Sigmoid colon (tissue), 4 donors: ENCODE results near the gene FCHSD2.

Experiments used
- POLR2AphosphoS5 ChIP-seq, 4 donors: sonication (generic); formaldehyde crosslinking; IDR thresholded peaks; one replicate each; pipeline ENCODE4 v1.6.1; 2017; ENCODE audit warnings: antibody characterized with exemption in 4 of 4
- TF ChIP-seq, protein P1 (sequence below), 4 experiments: fragments of 450-650 bp in 3 of 4; fragments of 200-600 bp in 1 of 4; IDR thresholded peaks; one replicate each; pipeline ENCODE4 v1.5.1; 2016 to 2019; ENCODE audit warnings: antibody characterized with exemption in 4 of 4, mild to moderate bottlenecking in 3 of 4, moderate library complexity in 2 of 4

DNA sequence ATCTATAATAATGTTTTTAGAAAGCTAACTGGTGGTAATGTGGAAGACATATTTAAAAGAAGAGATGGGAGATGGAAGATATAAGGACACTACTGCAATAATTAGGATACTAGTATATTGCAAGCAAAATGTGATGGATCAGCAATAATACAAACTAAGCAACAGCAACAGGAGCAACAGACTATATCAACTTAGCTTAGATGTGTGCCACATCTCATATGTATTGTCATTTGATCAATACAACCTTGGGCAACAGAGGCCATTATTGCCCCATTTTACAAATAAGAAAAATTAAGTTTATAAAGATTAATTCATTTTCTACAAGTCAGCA, 4.2 kb downstream of the FCHSD2 start:
- TF ChIP-seq, protein P1, sequence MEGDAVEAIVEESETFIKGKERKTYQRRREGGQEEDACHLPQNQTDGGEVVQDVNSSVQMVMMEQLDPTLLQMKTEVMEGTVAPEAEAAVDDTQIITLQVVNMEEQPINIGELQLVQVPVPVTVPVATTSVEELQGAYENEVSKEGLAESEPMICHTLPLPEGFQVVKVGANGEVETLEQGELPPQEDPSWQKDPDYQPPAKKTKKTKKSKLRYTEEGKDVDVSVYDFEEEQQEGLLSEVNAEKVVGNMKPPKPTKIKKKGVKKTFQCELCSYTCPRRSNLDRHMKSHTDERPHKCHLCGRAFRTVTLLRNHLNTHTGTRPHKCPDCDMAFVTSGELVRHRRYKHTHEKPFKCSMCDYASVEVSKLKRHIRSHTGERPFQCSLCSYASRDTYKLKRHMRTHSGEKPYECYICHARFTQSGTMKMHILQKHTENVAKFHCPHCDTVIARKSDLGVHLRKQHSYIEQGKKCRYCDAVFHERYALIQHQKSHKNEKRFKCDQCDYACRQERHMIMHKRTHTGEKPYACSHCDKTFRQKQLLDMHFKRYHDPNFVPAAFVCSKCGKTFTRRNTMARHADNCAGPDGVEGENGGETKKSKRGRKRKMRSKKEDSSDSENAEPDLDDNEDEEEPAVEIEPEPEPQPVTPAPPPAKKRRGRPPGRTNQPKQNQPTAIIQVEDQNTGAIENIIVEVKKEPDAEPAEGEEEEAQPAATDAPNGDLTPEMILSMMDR (IDR thresholded peaks at IDR 0.05), result no peak
- no peak for TF ChIP-seq POLR2AphosphoS5 (IDR thresholded peaks at IDR 0.05)
